LNCaP clone FGC (cell line): ENCODE results near the gene DRC7.

ENCODE experiments used
- DNase-seq: peaks from one replicate; pipeline ENCODE4 v3.0.0-alpha.2; 2011; ENCODE audit warnings: low read depth
- H3K4me3 ChIP-seq: 2 replicates; pipeline ENCODE4 v1.5.1; 2011; ENCODE audit warnings: mild to moderate bottlenecking, low read depth, low read length, control low read depth
- CTCF ChIP-seq: IDR thresholded peaks from 2 replicates; pipeline ENCODE4 v1.5.1; 2012; ENCODE audit warnings: mild to moderate bottlenecking; ENCODE audit not compliant: control insufficient read depth, insufficient read depth; ENCODE audit errors: extremely low read depth

The DRC7 gene

GRCh38 chr16:57701759-57702371, 7.3 kb downstream of the DRC7 start:
- no peak for DNase-seq
- no peak overlapping the region for H3K4me3 ChIP-seq
- no peak for TF ChIP-seq CTCF

GRCh38 chr16:57703416-57704010, 8.9 kb downstream of the DRC7 start:
- no peak for DNase-seq
- no peak for TF ChIP-seq CTCF
- no peak overlapping the region for H3K4me3 ChIP-seq

GRCh38 chr16:57704011-57704904, 9.7 kb downstream of the DRC7 start:
- no peak for DNase-seq
- TF ChIP-seq CTCF = no peak
- H3K4me3 ChIP-seq = no peak overlapping the region

GRCh38 chr16:57704905-57705852, 10.6 kb downstream of the DRC7 start:
- no peak for TF ChIP-seq CTCF
- H3K4me3 ChIP-seq = no peak overlapping the region
- no peak for DNase-seq

GRCh38 chr16:57706717-57707116, 12.1 kb downstream of the DRC7 start:
- no peak overlapping the region for H3K4me3 ChIP-seq
- DNase-seq = no peak
- no peak for TF ChIP-seq CTCF

GRCh38 chr16:57707331-57707730, 12.7 kb downstream of the DRC7 start:
- DNase-seq = no peak
- TF ChIP-seq CTCF = no peak
- no peak overlapping the region for H3K4me3 ChIP-seq
